ENCODE data around the gene ANKLE2.

The ANKLE2 gene

GRCh38 chr12:132740313-132740646 is 21.4 kb downstream of the ANKLE2 start:
- H3K4me2 ChIP-seq (ENCODE audit: low read depth, low read length, poor library complexity, severe bottlenecking) = no peak overlapping the region
- peaks cover 33% of the 10 kb centered on the region for H3K79me2 ChIP-seq (ENCODE audit: insufficient read depth, low read length)
- peaks cover 9% of the 10 kb centered on the region; the same call in 1 of the 2 replicates for H4K20me1 ChIP-seq (ENCODE audit: low read depth, low read length)
- no peaks in the 10 kb centered on the region for H3K27me3 ChIP-seq (ENCODE audit: low read length)
- no peaks in the 10 kb centered on the region for H3K9me3 ChIP-seq (ENCODE audit: insufficient read depth, low read length)
- no peak overlapping the region for H3K4me3 ChIP-seq (ENCODE audit: insufficient read depth, low read length, poor library complexity, severe bottlenecking)
- H3K9ac ChIP-seq (ENCODE audit: low read length) = no peak overlapping the region
- H3K36me3 ChIP-seq (ENCODE audit: low read length) = peaks cover 40% of the 10 kb centered on the region
- no peaks in the 10 kb centered on the region for H3F3A ChIP-seq (ENCODE audit: insufficient read depth)
- no peak overlapping the region for H3K27ac ChIP-seq (ENCODE audit: low read depth, low read length)
- H2AFZ ChIP-seq (ENCODE audit: low read depth, low read length, severe bottlenecking) = no peak overlapping the region
- no peak for TF ChIP-seq EZH2phosphoT487 (conservative IDR thresholded peaks at IDR 0.05; ENCODE audit: low read length)
- TF ChIP-seq, protein P1, sequence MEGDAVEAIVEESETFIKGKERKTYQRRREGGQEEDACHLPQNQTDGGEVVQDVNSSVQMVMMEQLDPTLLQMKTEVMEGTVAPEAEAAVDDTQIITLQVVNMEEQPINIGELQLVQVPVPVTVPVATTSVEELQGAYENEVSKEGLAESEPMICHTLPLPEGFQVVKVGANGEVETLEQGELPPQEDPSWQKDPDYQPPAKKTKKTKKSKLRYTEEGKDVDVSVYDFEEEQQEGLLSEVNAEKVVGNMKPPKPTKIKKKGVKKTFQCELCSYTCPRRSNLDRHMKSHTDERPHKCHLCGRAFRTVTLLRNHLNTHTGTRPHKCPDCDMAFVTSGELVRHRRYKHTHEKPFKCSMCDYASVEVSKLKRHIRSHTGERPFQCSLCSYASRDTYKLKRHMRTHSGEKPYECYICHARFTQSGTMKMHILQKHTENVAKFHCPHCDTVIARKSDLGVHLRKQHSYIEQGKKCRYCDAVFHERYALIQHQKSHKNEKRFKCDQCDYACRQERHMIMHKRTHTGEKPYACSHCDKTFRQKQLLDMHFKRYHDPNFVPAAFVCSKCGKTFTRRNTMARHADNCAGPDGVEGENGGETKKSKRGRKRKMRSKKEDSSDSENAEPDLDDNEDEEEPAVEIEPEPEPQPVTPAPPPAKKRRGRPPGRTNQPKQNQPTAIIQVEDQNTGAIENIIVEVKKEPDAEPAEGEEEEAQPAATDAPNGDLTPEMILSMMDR (IDR thresholded peaks at IDR 0.05; ENCODE audit: insufficient read depth, low read length, poor library complexity, severe bottlenecking) = no peak
- no peaks in the 10 kb centered on the region for H3K9me2 ChIP-seq (replicated peaks; ENCODE audit: insufficient read depth, low read length)

GRCh38 chr12:132739600-132740312 is 21.9 kb downstream of the ANKLE2 start:
- no peaks in the 10 kb centered on the region for H3K9me2 ChIP-seq (replicated peaks; ENCODE audit: insufficient read depth, low read length)
- H3K27me3 ChIP-seq (ENCODE audit: low read length) = no peaks in the 10 kb centered on the region
- H3K4me3 ChIP-seq (ENCODE audit: insufficient read depth, low read length, poor library complexity, severe bottlenecking) = no peak overlapping the region
- H4K20me1 ChIP-seq (ENCODE audit: low read depth, low read length) = peaks cover 9% of the 10 kb centered on the region; the same call in 1 of the 2 replicates
- TF ChIP-seq, protein P1 (IDR thresholded peaks at IDR 0.05; ENCODE audit: insufficient read depth, low read length, poor library complexity, severe bottlenecking) = no peak
- TF ChIP-seq EZH2phosphoT487 (conservative IDR thresholded peaks at IDR 0.05; ENCODE audit: low read length) = no peak
- H3F3A ChIP-seq (ENCODE audit: insufficient read depth) = no peaks in the 10 kb centered on the region
- H3K27ac ChIP-seq (ENCODE audit: low read depth, low read length) = no peak overlapping the region
- H3K36me3 ChIP-seq (ENCODE audit: low read length) = peaks cover 42% of the 10 kb centered on the region
- no peak overlapping the region for H3K4me2 ChIP-seq (ENCODE audit: low read depth, low read length, poor library complexity, severe bottlenecking)
- no peak overlapping the region for H3K9ac ChIP-seq (ENCODE audit: low read length)
- H3K79me2 ChIP-seq (ENCODE audit: insufficient read depth, low read length) = peaks cover 27% of the 10 kb centered on the region
- H3K9me3 ChIP-seq (ENCODE audit: insufficient read depth, low read length) = no peaks in the 10 kb centered on the region
- no peak overlapping the region for H2AFZ ChIP-seq (ENCODE audit: low read depth, low read length, severe bottlenecking)

DNA sequence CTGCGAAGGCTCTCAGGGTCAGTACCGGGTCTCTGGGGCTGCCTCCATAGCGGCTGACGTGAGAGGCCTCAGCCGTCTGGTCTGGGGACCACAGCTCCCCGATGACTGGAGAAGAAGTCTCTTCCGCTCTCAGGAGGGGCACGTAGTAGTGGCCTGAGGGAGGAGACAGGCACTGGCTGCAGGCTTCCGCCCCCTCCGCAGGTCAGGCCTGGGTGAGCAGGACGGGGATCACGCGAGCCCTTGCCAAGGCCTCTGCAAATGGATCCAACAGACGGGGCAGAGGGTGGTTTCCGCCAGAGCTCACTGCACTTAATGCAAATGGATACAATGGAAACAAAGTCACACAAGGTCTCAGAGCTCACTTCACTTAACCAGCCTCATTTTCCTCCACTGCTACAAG is 24.7 kb downstream of the ANKLE2 start:
- H3K36me3 ChIP-seq (ENCODE audit: low read length) = peaks cover 36% of the 10 kb centered on the region
- no peak overlapping the region for H3K4me3 ChIP-seq (ENCODE audit: insufficient read depth, low read length, poor library complexity, severe bottlenecking)
- no peak overlapping the region for H2AFZ ChIP-seq (ENCODE audit: low read depth, low read length, severe bottlenecking)
- H3K27ac ChIP-seq (ENCODE audit: low read depth, low read length) = no peak overlapping the region
- no peak overlapping the region for H3K4me2 ChIP-seq (ENCODE audit: low read depth, low read length, poor library complexity, severe bottlenecking)
- H3K79me2 ChIP-seq (ENCODE audit: insufficient read depth, low read length) = peaks cover 6% of the 10 kb centered on the region; the same call in 1 of the 2 replicates
- H3K9me3 ChIP-seq (ENCODE audit: insufficient read depth, low read length) = no peaks in the 10 kb centered on the region
- no peaks in the 10 kb centered on the region for H3F3A ChIP-seq (ENCODE audit: insufficient read depth)
- no peaks in the 10 kb centered on the region for H3K9me2 ChIP-seq (replicated peaks; ENCODE audit: insufficient read depth, low read length)
- no peak overlapping the region for H3K9ac ChIP-seq (ENCODE audit: low read length)
- no peaks in the 10 kb centered on the region for H3K27me3 ChIP-seq (ENCODE audit: low read length)
- H4K20me1 ChIP-seq (ENCODE audit: low read depth, low read length) = no peaks in the 10 kb centered on the region; the same call in 1 of the 2 replicates
- no peak for TF ChIP-seq EZH2phosphoT487 (conservative IDR thresholded peaks at IDR 0.05; ENCODE audit: low read length)
- TF ChIP-seq, protein P1 (IDR thresholded peaks at IDR 0.05; ENCODE audit: insufficient read depth, low read length, poor library complexity, severe bottlenecking) = no peak

Measured in SU-DHL-6 (cell line).